ENCODE measurements around the gene SUPT5H. TPM values are rescaled to one million over a fixed set of nuclear protein-coding genes. Genes with fewer than 3 reads are reported as not detected.

Gene SUPT5H
- total and polyA plus RNA-seq, 2 of the 13 experiments (the other 11 are each of a cell fraction or from before 2014, with no cell fraction given): 48.2 to 51.7 TPM

- TF ChIP-seq ZFYVE20 (CRISPR knock-in tag; IDR thresholded peaks at IDR 0.05; ENCODE audit: borderline replicate concordance, low read depth) (no peak), PAXIP1 (CRISPR knock-in tag; conservative IDR thresholded peaks at IDR 0.05) (0 out of 2 replicates have a peak, but pooled peaks have one; percentile 6), ZNF382 (CRISPR knock-in tag; IDR thresholded peaks at IDR 0.05; ENCODE audit: borderline replicate concordance) (no peak), AKAP8 (CRISPR knock-in tag; IDR thresholded peaks at IDR 0.05) (no peak), GLI4 (CRISPR knock-in tag; IDR thresholded peaks at IDR 0.05; ENCODE audit: borderline replicate concordance) (no peak), RFXAP (CRISPR knock-in tag; IDR thresholded peaks at IDR 0.05; ENCODE audit: borderline replicate concordance) (no peak), ISX (CRISPR knock-in tag; conservative IDR thresholded peaks at IDR 0.05) (no peak), BRF2 (CRISPR knock-in tag; IDR thresholded peaks at IDR 0.05) (no peak), CREB1 (IDR thresholded peaks at IDR 0.05) (peak; percentile 98), CREB1 (CRISPR knock-in tag; IDR thresholded peaks at IDR 0.05) (peak; percentile 92), ZNF766 (CRISPR knock-in tag; IDR thresholded peaks at IDR 0.05; ENCODE audit: borderline replicate concordance) (no peak), PATZ1 (CRISPR knock-in tag; IDR thresholded peaks at IDR 0.05) (peak; percentile 62), SMARCC2 (IDR thresholded peaks at IDR 0.05) (no peak), CSRNP2 (CRISPR knock-in tag; conservative IDR thresholded peaks at IDR 0.05; ENCODE audit: low read depth) (no peak), NFAT5 (CRISPR knock-in tag; IDR thresholded peaks at IDR 0.05) (no peak)
These were observed 36.0 kb upstream of the SUPT5H start (continued) for GRCh38 chr19:39409208-39410016.
